CD14-positive monocyte (primary cell): ENCODE data around the gene C1orf50. TPM values are rescaled to one million over a fixed set of nuclear protein-coding genes. Genes with fewer than 3 reads are reported as not detected.

Source experiments
- DNase-seq, 3 donors: peaks; one replicate each; pipeline ENCODE4 v3.0.0-alpha.2; 2011 to 2022
- H2AFZ ChIP-seq: 2 replicates; pipeline ENCODE4 v1.6.0; 2012; ENCODE audit warnings: mild to moderate bottlenecking, low read depth, low read length, inconsistent platforms; ENCODE audit not compliant: insufficient read depth, poor library complexity, severe bottlenecking
- H3K27ac ChIP-seq, 2 donors: 1 replicate in 1 of 2; 2 replicates in 1 of 2; pipeline ENCODE4 v1.5.1; 2012 to 2013; ENCODE audit warnings: low read length in 2 of 2, control low read depth in 1 of 2, inconsistent platforms in 1 of 2, low read depth in 1 of 2, mild to moderate bottlenecking in 1 of 2
- H3K27me3 ChIP-seq, 2 donors: one replicate each; pipeline versions ENCODE4 v1.6.0 to v1.6.1; 2011 to 2013; ENCODE audit warnings: low read length in 2 of 2; ENCODE audit not compliant: control insufficient read depth in 2 of 2, insufficient read depth in 2 of 2
- H3K36me3 ChIP-seq, 2 donors: replicated peaks in 1 of 2; 1 replicate in 1 of 2; 2 replicates in 1 of 2; pipeline versions ENCODE4 v1.5.1 to v1.6.1; 2012 to 2013; ENCODE audit warnings: low read length in 2 of 2, control low read depth in 1 of 2, inconsistent platforms in 1 of 2, mild to moderate bottlenecking in 1 of 2; ENCODE audit not compliant: insufficient read depth in 2 of 2, control insufficient read depth in 1 of 2
- H3K4me1 ChIP-seq, 2 donors: 1 replicate in 1 of 2; 2 replicates in 1 of 2; pipeline versions ENCODE4 v1.5.1 to v1.6.1; 2012 to 2013; ENCODE audit warnings: low read length in 2 of 2, control low read depth in 1 of 2, inconsistent platforms in 1 of 2, mild to moderate bottlenecking in 1 of 2, moderate library complexity in 1 of 2; ENCODE audit not compliant: insufficient read depth in 2 of 2, control insufficient read depth in 1 of 2
- H3K4me2 ChIP-seq: replicated peaks from 2 replicates; pipeline ENCODE3; 2012; ENCODE audit warnings: low read length, moderate library complexity, mild to moderate bottlenecking; ENCODE audit not compliant: poor library complexity, severe bottlenecking; ENCODE audit errors: extremely low read depth
- H3K4me3 ChIP-seq, 3 experiments: fragments of 200-600 bp in 1 of 3; sonication (generic) in 1 of 3; replicated peaks in 1 of 3; 1 replicate in 2 of 3; 2 replicates in 1 of 3; pipeline ENCODE4 v1.5.1; 2011 to 2013; ENCODE audit warnings: low read length in 3 of 3, mild to moderate bottlenecking in 3 of 3, control low read depth in 2 of 3, low read depth in 2 of 3, inconsistent platforms in 1 of 3, moderate library complexity in 1 of 3
- H3K79me2 ChIP-seq: 2 replicates; pipeline ENCODE4 v1.6.0; 2012; ENCODE audit warnings: mild to moderate bottlenecking, control low read depth, inconsistent platforms, low read length, moderate library complexity; ENCODE audit not compliant: insufficient read depth
- H3K9ac ChIP-seq: 2 replicates; pipeline ENCODE4 v1.6.0; 2017; ENCODE audit warnings: low read length, mild to moderate bottlenecking; ENCODE audit not compliant: insufficient read depth, poor library complexity, severe bottlenecking
- H3K9me3 ChIP-seq, 2 donors: replicated peaks in 1 of 2; 1 replicate in 1 of 2; 2 replicates in 1 of 2; pipeline versions ENCODE4 v1.5.1 to v1.6.1; 2012 to 2013; ENCODE audit warnings: low read length in 2 of 2, control low read depth in 1 of 2; ENCODE audit not compliant: control insufficient read depth in 1 of 2, insufficient read depth in 1 of 2
- H4K20me1 ChIP-seq: 2 replicates; pipeline ENCODE4 v1.6.0; 2012; ENCODE audit warnings: mild to moderate bottlenecking, low read length, control low read depth, moderate library complexity; ENCODE audit not compliant: insufficient read depth
- H3K27ac Mint-ChIP-seq, 7 donors: one replicate each; pipeline ENCODE4 v1.8.0; 2020; ENCODE audit warnings: mild to moderate bottlenecking in 7 of 7, mixed read lengths in 7 of 7, moderate library complexity in 6 of 7, inconsistent platforms in 2 of 7
- H3K27me3 Mint-ChIP-seq, 3 donors: one replicate each; pipeline ENCODE4 v1.8.0; 2021 to 2022; ENCODE audit warnings: low read depth in 3 of 3, mild to moderate bottlenecking in 3 of 3, mixed read lengths in 3 of 3, moderate library complexity in 3 of 3, inconsistent platforms in 1 of 3
- H3K36me3 Mint-ChIP-seq, 2 donors: one replicate each; pipeline ENCODE4 v1.8.0; 2020; ENCODE audit warnings: mixed read lengths in 2 of 2, inconsistent platforms in 1 of 2, mild to moderate bottlenecking in 1 of 2
- H3K4me1 Mint-ChIP-seq: one replicate; pipeline ENCODE4 v1.8.0; 2020; ENCODE audit warnings: mild to moderate bottlenecking, mixed read lengths
- H3K4me3 Mint-ChIP-seq, 2 donors: one replicate each; pipeline ENCODE4 v1.8.0; 2020; ENCODE audit warnings: mild to moderate bottlenecking in 2 of 2, mixed read lengths in 2 of 2, moderate library complexity in 1 of 2
- H3K9me3 Mint-ChIP-seq, 7 donors: one replicate each; pipeline ENCODE4 v1.8.0; 2020 to 2022; ENCODE audit warnings: mixed read lengths in 7 of 7, mild to moderate bottlenecking in 6 of 7, moderate library complexity in 6 of 7, inconsistent platforms in 2 of 7
- CTCF ChIP-seq: fragments of 200-600 bp; IDR thresholded peaks from one replicate; pipeline ENCODE4 v1.8.0; 2022; ENCODE audit warnings: antibody characterized with exemption, mild to moderate bottlenecking
- WGBS: methylation state at CpG from one replicate; pipeline ENCODE4 v1.1.5; 2013; ENCODE audit warnings: missing lambda C conversion rate; ENCODE audit not compliant: insufficient coverage; 5-methylcytosine and 5-hydroxymethylcytosine counted together
- intact Hi-C, 2 donors: fragments of 100-400 bp; cut with micrococcal nuclease; formaldehyde crosslinking; loops; one replicate each; pipeline versions ENCODE4 v1.15.0 to v1.15.1; 2023
- polyA plus RNA-seq, 3 donors: library from polyadenylated mRNA; depleted of rRNA in 1 of 3; unstranded in 2 of 3; stranded (reverse) in 1 of 3; fragments of 300-500 nt in 2 of 3; fragments of >200 nt in 1 of 3; fragmentation: Illumina TruSeq in 2 of 3; gene quantifications; 1 replicate in 2 of 3; 2 replicates in 1 of 3; pipeline ENCODE4 v1.2.3, GENCODE V29; 2012 to 2021

The C1orf50 gene
- polyA plus RNA-seq, 3 donors, result 3.7 to 9.2 (median 4.3) TPM

- H3K4me2 ChIP-seq, result no peak overlapping the region
Observed at GRCh38 chr1:42774928-42775526, 8.0 kb downstream of the C1orf50 start.

GRCh38 chr1:42776502-42776901 is 9.5 kb downstream of the C1orf50 start:
- intact Hi-C loops, result loop anchor here in 1 of 2 donors (5.0 kb wide), 1 partner anchor 296 kb away; no protein-coding TSS in a partner anchor
- no peak for TF ChIP-seq CTCF
- no peak for DNase-seq

More at GRCh38 chr1:42774928-42775526, 8.0 kb downstream of the C1orf50 start:
- DNase-seq, result no peak
- Mint-ChIP-seq H3K27ac (no peak overlapping the region), H3K4me1 (peaks cover 8% of the 10 kb centered on the region), H3K27me3 (no peaks in the 10 kb centered on the region), H3K9me3 (no peaks in the 10 kb centered on the region), H3K4me3 (no peak overlapping the region), H3K36me3 (peaks cover 66 to 77% of the 10 kb centered on the region in 2 donors)
- Histone ChIP-seq H3K4me3 (no peak overlapping the region), H3K27ac (no peak overlapping the region), H3K9me3 (no peaks in the 10 kb centered on the region), H3K79me2 (peaks cover 25% of the 10 kb centered on the region), H3K4me1 (peaks cover 0 to 7% of the 10 kb centered on the region in 2 donors), H3K9ac (no peak overlapping the region), H3K36me3 (peaks cover 42 to 78% of the 10 kb centered on the region in 2 donors), H4K20me1 (no peaks in the 10 kb centered on the region), H3K27me3 (no peaks in the 10 kb centered on the region), H2AFZ (no peak overlapping the region)
- no peak for TF ChIP-seq CTCF
- intact Hi-C loops, result loop anchor here in 1 of 2 donors (5.0 kb wide), 1 partner anchor 297 kb away; no protein-coding TSS in a partner anchor
- WGBS, result 93% methylated on average over 5 of the region's 5 CpGs

More at GRCh38 chr1:42776502-42776901, 9.5 kb downstream of the C1orf50 start:
- Mint-ChIP-seq H3K4me1 (peaks cover 5% of the 10 kb centered on the region), H3K9me3 (no peaks in the 10 kb centered on the region), H3K27me3 (no peaks in the 10 kb centered on the region), H3K4me3 (no peak overlapping the region), H3K36me3 (peaks cover 73 to 81% of the 10 kb centered on the region in 2 donors), H3K27ac (peak overlapping the region in 1 of 7 donors; percentile 15)
- no peaks in the 10 kb centered on the region for H3K9me3 ChIP-seq
- H3K4me3 ChIP-seq, result no peak overlapping the region
- H4K20me1 ChIP-seq, result no peaks in the 10 kb centered on the region
- WGBS, result 100% methylated on average over 5 of the region's 6 CpGs
- peaks cover 10% of the 10 kb centered on the region for H3K79me2 ChIP-seq
- no peaks in the 10 kb centered on the region for H3K27me3 ChIP-seq
- H3K27ac ChIP-seq, result no peak overlapping the region
- H3K9ac ChIP-seq, result no peak overlapping the region
- peaks cover 52 to 93% of the 10 kb centered on the region in 2 donors for H3K36me3 ChIP-seq
- H3K4me1 ChIP-seq, result peaks cover 0 to 7% of the 10 kb centered on the region in 2 donors
- H3K4me2 ChIP-seq, result no peak overlapping the region
- H2AFZ ChIP-seq, result no peak overlapping the region
